OCI-LY1 (cell line): ENCODE results near the gene CHRNA4.

Experiments used
- EZH2 ChIP-seq: fragments of 200-600 bp; sonication (generic), shearing (Covaris generic); IDR thresholded peaks from 2 replicates; pipeline ENCODE4 v1.8.0; 2017; ENCODE audit warnings: borderline replicate concordance, mixed run types, mild to moderate bottlenecking, antibody characterized with exemption, low read length, moderate library complexity, mixed read lengths
- TF ChIP-seq, protein P1 (sequence below): fragments of 200-600 bp; sonication (generic), shearing (Covaris generic); IDR thresholded peaks from 2 replicates; pipeline ENCODE4 v1.5.1; 2017; ENCODE audit warnings: mild to moderate bottlenecking, antibody characterized with exemption, low read length, moderate library complexity, mixed read lengths

DNA sequence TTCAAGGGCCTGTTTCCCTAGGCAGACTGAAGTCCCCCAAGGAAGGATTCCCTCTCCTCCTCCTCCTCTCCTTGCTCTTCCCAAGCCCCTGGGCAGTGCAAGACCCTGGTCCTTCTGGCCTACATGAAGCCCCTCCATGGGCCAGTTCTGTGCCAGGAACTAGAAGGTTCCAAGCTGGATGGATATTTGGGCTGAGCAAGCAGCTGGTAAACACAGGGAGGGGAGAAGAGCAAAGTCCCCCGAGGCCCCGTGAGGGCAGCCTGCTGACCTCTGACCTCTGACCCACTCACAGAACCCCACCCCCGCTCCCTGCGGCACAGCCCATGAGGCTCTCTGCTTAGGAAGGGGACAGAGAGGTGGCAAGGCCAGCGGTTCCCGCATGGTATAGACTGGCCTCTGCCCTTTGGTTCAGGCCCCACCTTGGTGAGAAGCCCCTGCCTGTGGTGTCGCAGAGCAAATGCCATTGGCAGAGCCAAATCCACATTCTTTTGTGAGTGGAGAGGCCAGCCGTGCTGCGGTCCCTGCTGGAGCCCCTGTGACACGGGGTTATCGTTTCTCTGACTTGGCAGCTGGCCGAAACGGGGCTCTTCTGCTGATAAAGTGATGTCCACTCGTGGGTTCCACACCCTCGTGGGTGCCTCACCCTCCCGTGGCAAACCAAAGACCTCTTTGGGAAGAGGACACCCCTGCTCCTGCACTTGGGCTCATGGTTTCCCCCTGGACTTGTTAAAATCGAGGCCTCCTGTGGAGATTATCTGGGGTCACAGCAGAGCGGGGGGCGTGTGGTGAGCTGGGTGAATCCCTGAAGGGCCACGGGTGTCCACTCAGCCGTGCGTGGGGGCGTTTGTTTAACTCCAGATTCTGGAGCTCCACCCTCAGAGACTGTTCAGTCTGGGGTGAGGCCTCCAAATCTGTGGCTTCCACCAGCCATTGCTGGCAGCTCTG is 2.1 kb upstream of the CHRNA4 start:
- TF ChIP-seq, protein P1, sequence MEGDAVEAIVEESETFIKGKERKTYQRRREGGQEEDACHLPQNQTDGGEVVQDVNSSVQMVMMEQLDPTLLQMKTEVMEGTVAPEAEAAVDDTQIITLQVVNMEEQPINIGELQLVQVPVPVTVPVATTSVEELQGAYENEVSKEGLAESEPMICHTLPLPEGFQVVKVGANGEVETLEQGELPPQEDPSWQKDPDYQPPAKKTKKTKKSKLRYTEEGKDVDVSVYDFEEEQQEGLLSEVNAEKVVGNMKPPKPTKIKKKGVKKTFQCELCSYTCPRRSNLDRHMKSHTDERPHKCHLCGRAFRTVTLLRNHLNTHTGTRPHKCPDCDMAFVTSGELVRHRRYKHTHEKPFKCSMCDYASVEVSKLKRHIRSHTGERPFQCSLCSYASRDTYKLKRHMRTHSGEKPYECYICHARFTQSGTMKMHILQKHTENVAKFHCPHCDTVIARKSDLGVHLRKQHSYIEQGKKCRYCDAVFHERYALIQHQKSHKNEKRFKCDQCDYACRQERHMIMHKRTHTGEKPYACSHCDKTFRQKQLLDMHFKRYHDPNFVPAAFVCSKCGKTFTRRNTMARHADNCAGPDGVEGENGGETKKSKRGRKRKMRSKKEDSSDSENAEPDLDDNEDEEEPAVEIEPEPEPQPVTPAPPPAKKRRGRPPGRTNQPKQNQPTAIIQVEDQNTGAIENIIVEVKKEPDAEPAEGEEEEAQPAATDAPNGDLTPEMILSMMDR = no peak
- TF ChIP-seq EZH2 = no peak
